ENCODE data around the gene DNMT1. TPM values are rescaled to one million over a fixed set of nuclear protein-coding genes. Genes with fewer than 3 reads are reported as not detected.

Gene DNMT1
- total RNA-seq, 2 donors from 2014 or later = 163 to 189 TPM

DNA sequence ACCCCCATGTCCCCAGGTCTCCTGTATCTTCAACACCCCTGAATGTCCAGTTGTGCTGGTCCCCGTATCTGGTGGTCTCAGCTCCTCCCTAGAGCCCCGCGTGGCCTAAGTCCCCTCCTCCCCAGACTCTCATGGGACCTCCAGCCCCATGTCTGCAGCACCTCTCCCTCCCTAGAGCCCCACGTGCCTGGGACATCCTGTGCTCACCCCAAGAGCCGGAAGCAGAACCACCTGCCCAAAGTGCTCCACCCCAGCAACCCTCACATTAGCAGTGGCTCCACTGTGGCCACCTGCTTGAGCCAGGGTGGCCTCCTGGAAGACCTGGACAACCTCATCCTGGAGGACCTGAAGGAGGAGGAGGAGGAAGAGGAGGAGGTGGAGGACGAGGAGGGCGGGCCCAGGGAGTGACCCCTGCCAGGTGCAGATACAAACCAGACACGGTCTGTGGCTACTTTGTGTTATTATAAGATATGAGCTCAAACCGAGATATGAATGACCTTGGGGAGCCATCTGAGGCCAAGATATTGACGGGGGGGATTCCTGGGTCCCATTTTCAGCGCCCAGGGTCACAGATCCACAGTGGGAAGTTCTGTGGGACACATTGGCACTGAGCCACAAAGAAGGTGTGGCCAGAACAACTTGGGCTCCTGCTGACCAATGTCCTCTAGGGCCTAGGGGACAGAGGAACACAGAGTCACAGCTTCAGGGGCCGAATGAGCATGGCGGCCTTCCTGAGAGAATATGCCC, 102.7 kb downstream of the DNMT1 start:
- WGBS, 2 experiments (ENCODE audit: insufficient coverage in 1 of 2, insufficient read length in 1 of 2) = 88 to 90% methylated on average over 6 to 13 of the region's 13 CpGs
- H3K36me3 Mint-ChIP-seq (ENCODE audit: low read depth) = peaks cover 2% of the 10 kb centered on the region
- H3K4me3 Mint-ChIP-seq = no peak overlapping the region
- H3K27ac Mint-ChIP-seq = no peak overlapping the region
- DNase-seq = no peak
- TF ChIP-seq, protein P1, sequence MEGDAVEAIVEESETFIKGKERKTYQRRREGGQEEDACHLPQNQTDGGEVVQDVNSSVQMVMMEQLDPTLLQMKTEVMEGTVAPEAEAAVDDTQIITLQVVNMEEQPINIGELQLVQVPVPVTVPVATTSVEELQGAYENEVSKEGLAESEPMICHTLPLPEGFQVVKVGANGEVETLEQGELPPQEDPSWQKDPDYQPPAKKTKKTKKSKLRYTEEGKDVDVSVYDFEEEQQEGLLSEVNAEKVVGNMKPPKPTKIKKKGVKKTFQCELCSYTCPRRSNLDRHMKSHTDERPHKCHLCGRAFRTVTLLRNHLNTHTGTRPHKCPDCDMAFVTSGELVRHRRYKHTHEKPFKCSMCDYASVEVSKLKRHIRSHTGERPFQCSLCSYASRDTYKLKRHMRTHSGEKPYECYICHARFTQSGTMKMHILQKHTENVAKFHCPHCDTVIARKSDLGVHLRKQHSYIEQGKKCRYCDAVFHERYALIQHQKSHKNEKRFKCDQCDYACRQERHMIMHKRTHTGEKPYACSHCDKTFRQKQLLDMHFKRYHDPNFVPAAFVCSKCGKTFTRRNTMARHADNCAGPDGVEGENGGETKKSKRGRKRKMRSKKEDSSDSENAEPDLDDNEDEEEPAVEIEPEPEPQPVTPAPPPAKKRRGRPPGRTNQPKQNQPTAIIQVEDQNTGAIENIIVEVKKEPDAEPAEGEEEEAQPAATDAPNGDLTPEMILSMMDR (conservative IDR thresholded peaks at IDR 0.05) = no peak
- no peak overlapping the region for H3K4me3 ChIP-seq (ENCODE audit: low read length)
- peaks cover 6% of the 10 kb centered on the region for H3K9me3 ChIP-seq (ENCODE audit: control insufficient read depth, low read length)
- no peak overlapping the region for H3K9ac ChIP-seq (ENCODE audit: extremely low read depth, low read length, poor library complexity, severe bottlenecking)
- H3K36me3 ChIP-seq (ENCODE audit: control insufficient read depth, insufficient read depth, low read length) = no peaks in the 10 kb centered on the region
- H3K27ac ChIP-seq (ENCODE audit: low read depth, low read length) = no peak overlapping the region
- H3K4me1 ChIP-seq (ENCODE audit: control insufficient read depth, insufficient read depth, low read length) = no peaks in the 10 kb centered on the region
- peaks cover 26% of the 10 kb centered on the region for H3K27me3 ChIP-seq (ENCODE audit: control insufficient read depth, insufficient read depth, low read length, poor library complexity, severe bottlenecking)
- no peaks in the 10 kb centered on the region for H3K9me3 Mint-ChIP-seq
- no peaks in the 10 kb centered on the region for H3K4me1 Mint-ChIP-seq
- H3K27me3 Mint-ChIP-seq (ENCODE audit: insufficient read depth) = peaks cover 35% of the 10 kb centered on the region

DNA sequence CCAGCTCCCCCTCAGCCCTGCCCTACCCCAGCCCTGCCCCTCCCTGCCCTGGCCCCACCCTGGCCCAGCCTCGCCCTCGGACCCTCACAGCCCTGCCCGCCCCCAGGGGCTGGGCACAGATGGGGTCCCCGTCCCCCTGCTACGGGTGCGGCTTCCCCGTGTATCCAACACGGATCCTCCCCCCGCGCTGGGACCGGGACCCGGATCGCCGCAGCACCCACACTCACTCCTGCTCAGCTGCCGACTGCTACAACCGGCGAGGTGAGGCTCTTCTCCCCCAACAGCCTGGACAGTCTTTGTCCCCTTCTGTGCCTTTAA, 103.4 kb downstream of the DNMT1 start:
- Histone ChIP-seq H3K27me3 (ENCODE audit: control insufficient read depth, insufficient read depth, low read length, poor library complexity, severe bottlenecking) (peaks cover 28% of the 10 kb centered on the region), H3K4me1 (ENCODE audit: control insufficient read depth, insufficient read depth, low read length) (no peaks in the 10 kb centered on the region), H3K4me3 (ENCODE audit: low read length) (no peak overlapping the region), H3K9ac (ENCODE audit: extremely low read depth, low read length, poor library complexity, severe bottlenecking) (no peak overlapping the region), H3K27ac (ENCODE audit: low read depth, low read length) (no peak overlapping the region), H3K36me3 (ENCODE audit: control insufficient read depth, insufficient read depth, low read length) (no peaks in the 10 kb centered on the region), H3K9me3 (ENCODE audit: control insufficient read depth, low read length) (peaks cover 6% of the 10 kb centered on the region)
- WGBS, 2 experiments (ENCODE audit: insufficient coverage in 1 of 2, insufficient read length in 1 of 2) = 88 to 97% methylated on average over 13 to 17 of the region's 17 CpGs
- no peaks in the 10 kb centered on the region for H3K9me3 Mint-ChIP-seq
- H3K4me3 Mint-ChIP-seq = no peak overlapping the region
- peaks cover 30% of the 10 kb centered on the region for H3K27me3 Mint-ChIP-seq (ENCODE audit: insufficient read depth)
- no peak for DNase-seq
- no peak overlapping the region for H3K27ac Mint-ChIP-seq
- H3K4me1 Mint-ChIP-seq = no peaks in the 10 kb centered on the region
- peaks cover 2% of the 10 kb centered on the region for H3K36me3 Mint-ChIP-seq (ENCODE audit: low read depth)
- TF ChIP-seq, protein P1 (conservative IDR thresholded peaks at IDR 0.05) = no peak

DNA sequence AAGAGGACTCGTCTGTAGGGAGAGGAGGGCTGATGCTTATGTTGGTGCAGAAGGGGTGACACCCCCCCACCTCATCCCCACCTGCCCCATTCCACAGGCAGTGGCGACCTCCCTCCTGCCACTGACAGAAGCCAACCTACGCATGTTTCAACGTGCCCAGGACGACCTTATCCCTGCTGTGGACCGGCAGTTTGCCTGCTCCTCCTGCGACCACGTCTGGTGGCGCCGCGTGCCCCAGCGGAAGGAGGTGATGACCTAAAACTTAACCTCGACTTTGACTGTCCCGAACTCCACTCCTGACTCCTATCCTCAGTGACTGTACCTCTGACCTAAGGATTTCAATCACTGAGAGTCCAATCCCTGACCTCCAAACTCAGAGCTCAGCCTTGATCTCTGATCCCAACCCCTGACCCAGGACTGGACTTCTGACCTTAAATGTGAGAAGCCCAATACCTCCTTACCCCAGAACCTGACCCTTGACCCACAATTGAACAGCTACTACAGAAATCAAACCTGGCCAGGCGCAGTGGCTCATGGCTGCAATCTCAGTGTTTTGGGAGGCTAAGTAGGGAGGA, 104.9 kb downstream of the DNMT1 start:
- H3K36me3 Mint-ChIP-seq (ENCODE audit: low read depth) = peaks cover 2% of the 10 kb centered on the region
- DNase-seq = no peak
- H3K4me1 Mint-ChIP-seq = no peaks in the 10 kb centered on the region
- Histone ChIP-seq H3K27me3 (ENCODE audit: control insufficient read depth, insufficient read depth, low read length, poor library complexity, severe bottlenecking) (peaks cover 32% of the 10 kb centered on the region), H3K27ac (ENCODE audit: low read depth, low read length) (no peak overlapping the region), H3K9ac (ENCODE audit: extremely low read depth, low read length, poor library complexity, severe bottlenecking) (no peak overlapping the region), H3K36me3 (ENCODE audit: control insufficient read depth, insufficient read depth, low read length) (no peaks in the 10 kb centered on the region), H3K4me3 (ENCODE audit: low read length) (no peak overlapping the region), H3K9me3 (ENCODE audit: control insufficient read depth, low read length) (no peaks in the 10 kb centered on the region), H3K4me1 (ENCODE audit: control insufficient read depth, insufficient read depth, low read length) (no peaks in the 10 kb centered on the region)
- no peaks in the 10 kb centered on the region for H3K9me3 Mint-ChIP-seq
- TF ChIP-seq, protein P1 (conservative IDR thresholded peaks at IDR 0.05) = no peak
- H3K27ac Mint-ChIP-seq = no peak overlapping the region
- WGBS, 2 experiments (ENCODE audit: insufficient coverage in 1 of 2, insufficient read length in 1 of 2) = 88 to 90% methylated on average over 13 to 14 of the region's 15 CpGs
- H3K4me3 Mint-ChIP-seq = no peak overlapping the region
- H3K27me3 Mint-ChIP-seq (ENCODE audit: insufficient read depth) = peaks cover 28% of the 10 kb centered on the region
